Panc1 (cell line): ENCODE measurements around the gene EHD2. TPM values are rescaled to one million over a fixed set of nuclear protein-coding genes. Genes with fewer than 3 reads are reported as not detected.
"Not testable (repeated sequence)": the region's sequence is repeated elsewhere in the genome, so short reads cannot be mapped to it uniquely, and the experiment has no call there.

Experiments used
- ATAC-seq: fragments of 200-7000 bp; cut with Tn5 transposase; 2 replicates; pipeline ENCODE4 v1.9.1; 2020; ENCODE audit warnings: mild to moderate bottlenecking, moderate library complexity
- BruUV-seq: library from RNA; stranded (reverse); fragments of 400-500 nt; replicated peaks from 2 replicates; lab custom pipeline; 2021; lab: Mats Ljungman, UMichigan
- CTCF ChIA-PET: fragments of 300-600 bp; sonication (Branson Sonifier 250); formaldehyde crosslinking; loops from one replicate; lab custom pipeline; 2022; ENCODE audit warnings: antibody characterized with exemption; lab: Charles Lee
- POLR2A ChIA-PET: fragments of 300-600 bp; sonication (Branson Sonifier 250); formaldehyde crosslinking; loops from one replicate; lab custom pipeline; 2022; ENCODE audit warnings: antibody characterized with exemption; lab: Charles Lee
- DNase-seq: peaks from one replicate; pipeline ENCODE4 v3.0.0-alpha.2; 2010; ENCODE audit warnings: low read depth, low spot score
- H3K27ac ChIP-seq: 2 replicates; pipeline ENCODE4 v1.5.1; 2011; ENCODE audit warnings: mild to moderate bottlenecking, low read length, inconsistent platforms
- H3K27me3 ChIP-seq: fragments of 200-500 bp; sonication (Bioruptor generic); 2 replicates; pipeline ENCODE4 v1.6.0; 2014; ENCODE audit warnings: low read length, inconsistent platforms; ENCODE audit not compliant: control insufficient read depth, insufficient read depth
- H3K36me3 ChIP-seq: fragments of 200-500 bp; sonication (Bioruptor generic); 2 replicates; pipeline ENCODE4 v1.5.1; 2014; ENCODE audit warnings: inconsistent platforms, mild to moderate bottlenecking, low read length, moderate library complexity; ENCODE audit not compliant: control insufficient read depth, insufficient read depth
- H3K4me1 ChIP-seq: 2 replicates; pipeline ENCODE4 v1.5.1; 2011; ENCODE audit warnings: inconsistent platforms, mild to moderate bottlenecking, low read length, moderate library complexity; ENCODE audit not compliant: control insufficient read depth, insufficient read depth
- H3K4me3 ChIP-seq, 2 experiments: 2 replicates each; pipeline ENCODE4 v1.5.1; 2011 to 2012; ENCODE audit warnings: low read depth in 2 of 2, low read length in 2 of 2, mild to moderate bottlenecking in 2 of 2, inconsistent platforms in 1 of 2, moderate library complexity in 1 of 2
- H3K9me3 ChIP-seq: fragments of 200-500 bp; sonication (Bioruptor generic); 2 replicates; pipeline ENCODE4 v1.5.1; 2014; ENCODE audit warnings: low read depth, mild to moderate bottlenecking, inconsistent platforms, low read length, moderate library complexity; ENCODE audit not compliant: control insufficient read depth, insufficient read depth
- POLR2AphosphoS5 ChIP-seq: IDR thresholded peaks from 2 replicates; pipeline ENCODE4 v1.6.1; 2012; ENCODE audit warnings: mild to moderate bottlenecking, low read depth, low read length, moderate library complexity
- SIN3A ChIP-seq: IDR thresholded peaks from 2 replicates; pipeline ENCODE4 v1.6.1; 2012; ENCODE audit warnings: low read depth, mild to moderate bottlenecking, low read length, moderate library complexity, borderline replicate concordance; ENCODE audit not compliant: insufficient read depth
- TCF7L2 ChIP-seq: IDR thresholded peaks from 2 replicates; pipeline ENCODE4 v1.6.1; 2011; ENCODE audit warnings: mild to moderate bottlenecking, low read depth, low read length, inconsistent platforms
- in situ Hi-C: cut with HindIII; loops from 2 replicates; pipeline ENCODE4 v1.10.0; 2016; ENCODE audit warnings: low sequenced_read_pairs, low pct_unique_long_range_greater_than_20kb
- intact Hi-C: fragments of 100-400 bp; cut with micrococcal nuclease; formaldehyde crosslinking; loops from one replicate; pipeline ENCODE4 v1.10.0; 2022; ENCODE audit not compliant: unreplicated experiment
- total RNA-seq: library from RNA; stranded (reverse); gene quantifications from one replicate; pipeline ENCODE4 v1.2.1, GENCODE V29; 2021; ENCODE audit not compliant: unreplicated experiment
- TF ChIP-seq, protein P1 (sequence below), 2 experiments: IDR thresholded peaks; 2 replicates each; pipeline ENCODE4 v1.6.1; 2011 to 2012; ENCODE audit warnings: low read depth in 2 of 2, control low read depth in 1 of 2, low read length in 1 of 2, mild to moderate bottlenecking in 1 of 2, moderate library complexity in 1 of 2; ENCODE audit not compliant: insufficient read depth in 1 of 2
- TF ChIP-seq, protein P2 (sequence below): fragments of 450-650 bp; IDR thresholded peaks from 2 replicates; pipeline ENCODE4 v1.5.1; 2017; ENCODE audit warnings: mild to moderate bottlenecking

The EHD2 gene
- total RNA-seq, 1 experiment from 2014 or later = 41.8 TPM

DNA sequence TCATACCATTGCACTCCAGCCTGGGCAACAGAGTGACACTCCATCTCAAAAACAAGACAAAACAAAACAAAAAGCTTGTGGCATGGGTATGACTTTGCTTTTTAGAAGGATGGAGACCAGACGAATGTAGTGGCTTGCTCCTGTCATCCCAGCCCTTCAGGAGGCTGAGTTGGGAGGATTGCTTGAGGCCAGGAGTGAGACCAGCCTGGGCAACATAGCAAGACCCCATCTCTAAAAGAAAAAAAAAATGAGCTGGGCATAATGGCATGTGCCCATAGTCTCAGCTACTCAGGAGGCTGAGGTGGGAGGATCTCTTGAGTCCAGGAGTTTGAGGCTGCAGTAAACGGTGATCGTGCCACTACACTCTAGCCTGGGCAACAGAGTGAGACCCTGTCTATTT, 48.9 kb downstream of the EHD2 start:
- in situ Hi-C loops = no loop called here

GRCh38 chr19:47762615-47763308, 49.5 kb downstream of the EHD2 start:
- ChIA-PET POLR2A (no interaction called here), CTCF (interaction anchor here (0.7 kb wide), 1 partner anchor 24 kb away, joined by 4 read pairs; no protein-coding TSS in a partner anchor)
- no TSS peak for BruUV-seq
- DNase-seq = no peak
- no peaks in the 10 kb centered on the region for H3K4me1 ChIP-seq
- no peak overlapping the region for H3K4me3 ChIP-seq
- H3K27ac ChIP-seq = no peak overlapping the region
- intact Hi-C loops (no loop called here), in situ Hi-C loops (no loop called here)
- ATAC-seq = no peak
- no peaks in the 10 kb centered on the region for H3K9me3 ChIP-seq
- no peaks in the 10 kb centered on the region for H3K27me3 ChIP-seq
- TF ChIP-seq, protein P1, sequence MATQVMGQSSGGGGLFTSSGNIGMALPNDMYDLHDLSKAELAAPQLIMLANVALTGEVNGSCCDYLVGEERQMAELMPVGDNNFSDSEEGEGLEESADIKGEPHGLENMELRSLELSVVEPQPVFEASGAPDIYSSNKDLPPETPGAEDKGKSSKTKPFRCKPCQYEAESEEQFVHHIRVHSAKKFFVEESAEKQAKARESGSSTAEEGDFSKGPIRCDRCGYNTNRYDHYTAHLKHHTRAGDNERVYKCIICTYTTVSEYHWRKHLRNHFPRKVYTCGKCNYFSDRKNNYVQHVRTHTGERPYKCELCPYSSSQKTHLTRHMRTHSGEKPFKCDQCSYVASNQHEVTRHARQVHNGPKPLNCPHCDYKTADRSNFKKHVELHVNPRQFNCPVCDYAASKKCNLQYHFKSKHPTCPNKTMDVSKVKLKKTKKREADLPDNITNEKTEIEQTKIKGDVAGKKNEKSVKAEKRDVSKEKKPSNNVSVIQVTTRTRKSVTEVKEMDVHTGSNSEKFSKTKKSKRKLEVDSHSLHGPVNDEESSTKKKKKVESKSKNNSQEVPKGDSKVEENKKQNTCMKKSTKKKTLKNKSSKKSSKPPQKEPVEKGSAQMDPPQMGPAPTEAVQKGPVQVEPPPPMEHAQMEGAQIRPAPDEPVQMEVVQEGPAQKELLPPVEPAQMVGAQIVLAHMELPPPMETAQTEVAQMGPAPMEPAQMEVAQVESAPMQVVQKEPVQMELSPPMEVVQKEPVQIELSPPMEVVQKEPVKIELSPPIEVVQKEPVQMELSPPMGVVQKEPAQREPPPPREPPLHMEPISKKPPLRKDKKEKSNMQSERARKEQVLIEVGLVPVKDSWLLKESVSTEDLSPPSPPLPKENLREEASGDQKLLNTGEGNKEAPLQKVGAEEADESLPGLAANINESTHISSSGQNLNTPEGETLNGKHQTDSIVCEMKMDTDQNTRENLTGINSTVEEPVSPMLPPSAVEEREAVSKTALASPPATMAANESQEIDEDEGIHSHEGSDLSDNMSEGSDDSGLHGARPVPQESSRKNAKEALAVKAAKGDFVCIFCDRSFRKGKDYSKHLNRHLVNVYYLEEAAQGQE (IDR thresholded peaks at IDR 0.05; ENCODE audit: insufficient read depth in 1 of 2, low read depth in 2 of 2, low read length in 1 of 2) = no peak
- TF ChIP-seq SIN3A = no peak
- TF ChIP-seq TCF7L2 = no peak
- no peak for TF ChIP-seq POLR2AphosphoS5
- TF ChIP-seq, protein P2, sequence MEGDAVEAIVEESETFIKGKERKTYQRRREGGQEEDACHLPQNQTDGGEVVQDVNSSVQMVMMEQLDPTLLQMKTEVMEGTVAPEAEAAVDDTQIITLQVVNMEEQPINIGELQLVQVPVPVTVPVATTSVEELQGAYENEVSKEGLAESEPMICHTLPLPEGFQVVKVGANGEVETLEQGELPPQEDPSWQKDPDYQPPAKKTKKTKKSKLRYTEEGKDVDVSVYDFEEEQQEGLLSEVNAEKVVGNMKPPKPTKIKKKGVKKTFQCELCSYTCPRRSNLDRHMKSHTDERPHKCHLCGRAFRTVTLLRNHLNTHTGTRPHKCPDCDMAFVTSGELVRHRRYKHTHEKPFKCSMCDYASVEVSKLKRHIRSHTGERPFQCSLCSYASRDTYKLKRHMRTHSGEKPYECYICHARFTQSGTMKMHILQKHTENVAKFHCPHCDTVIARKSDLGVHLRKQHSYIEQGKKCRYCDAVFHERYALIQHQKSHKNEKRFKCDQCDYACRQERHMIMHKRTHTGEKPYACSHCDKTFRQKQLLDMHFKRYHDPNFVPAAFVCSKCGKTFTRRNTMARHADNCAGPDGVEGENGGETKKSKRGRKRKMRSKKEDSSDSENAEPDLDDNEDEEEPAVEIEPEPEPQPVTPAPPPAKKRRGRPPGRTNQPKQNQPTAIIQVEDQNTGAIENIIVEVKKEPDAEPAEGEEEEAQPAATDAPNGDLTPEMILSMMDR = no peak
- no peaks in the 10 kb centered on the region for H3K36me3 ChIP-seq

More for the DNA sequence above, 48.9 kb downstream of the EHD2 start:
- ATAC-seq = no peak
- Histone ChIP-seq H3K36me3 (no peaks in the 10 kb centered on the region), H3K9me3 (no peaks in the 10 kb centered on the region), H3K27me3 (no peaks in the 10 kb centered on the region), H3K4me1 (no peaks in the 10 kb centered on the region), H3K27ac (no peak overlapping the region), H3K4me3 (no peak overlapping the region)
- BruUV-seq = no TSS peak
- TF ChIP-seq, protein P1 (IDR thresholded peaks at IDR 0.05; ENCODE audit: insufficient read depth in 1 of 2, low read depth in 2 of 2, low read length in 1 of 2) = no peak
- TF ChIP-seq, protein P2 = no peak
- intact Hi-C loops = no loop called here
- no peak for DNase-seq
- POLR2A ChIA-PET = no interaction called here
- CTCF ChIA-PET = no interaction called here

DNA sequence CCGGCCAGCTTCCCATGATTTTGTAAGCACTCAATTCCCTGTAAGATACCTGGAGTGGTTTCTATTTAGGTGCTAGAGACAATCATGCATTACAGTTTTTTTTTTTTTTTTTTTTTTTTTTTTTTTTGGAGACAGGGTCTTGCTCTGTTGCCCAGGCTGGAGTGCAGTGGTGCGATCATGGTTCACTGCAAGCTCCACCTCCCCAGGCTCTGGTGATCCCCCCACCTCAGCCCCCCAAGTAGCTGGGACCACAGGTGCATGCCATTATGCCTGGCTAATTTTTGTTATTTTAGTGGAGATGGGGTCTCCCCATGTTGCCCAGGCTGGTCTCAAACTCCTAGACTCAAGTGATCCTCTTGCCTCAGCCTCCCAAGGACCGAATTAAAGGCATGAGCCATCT, 51.5 kb downstream of the EHD2 start:
- ATAC-seq, in situ Hi-C loops, H3K4me1 ChIP-seq, DNase-seq, H3K36me3 ChIP-seq, H3K4me3 ChIP-seq, H3K9me3 ChIP-seq, intact Hi-C loops, BruUV-seq, H3K27me3 ChIP-seq, H3K27ac ChIP-seq: not testable (repeated sequence)
- ChIA-PET CTCF (interaction anchor here (0.6 to 1.1 kb wide), 3 partner anchors 25 to 92 kb away, joined by 3 to 4 read pairs (median 3); no protein-coding TSS in a partner anchor), POLR2A (interaction anchor here (0.6 kb wide), 1 partner anchor 11 kb away, joined by 5 read pairs; no protein-coding TSS in a partner anchor)
